NOMO-1 treated with DMSO at 0.1 percent for 48 hours (cell line): ENCODE results near the gene ANO1.

Source experiments
- DNase-seq: peaks from one replicate; lab custom pipeline; 2025; ENCODE audit not compliant: unreplicated experiment; lab: John Stamatoyannopoulos, UW

The ANO1 gene

DNA sequence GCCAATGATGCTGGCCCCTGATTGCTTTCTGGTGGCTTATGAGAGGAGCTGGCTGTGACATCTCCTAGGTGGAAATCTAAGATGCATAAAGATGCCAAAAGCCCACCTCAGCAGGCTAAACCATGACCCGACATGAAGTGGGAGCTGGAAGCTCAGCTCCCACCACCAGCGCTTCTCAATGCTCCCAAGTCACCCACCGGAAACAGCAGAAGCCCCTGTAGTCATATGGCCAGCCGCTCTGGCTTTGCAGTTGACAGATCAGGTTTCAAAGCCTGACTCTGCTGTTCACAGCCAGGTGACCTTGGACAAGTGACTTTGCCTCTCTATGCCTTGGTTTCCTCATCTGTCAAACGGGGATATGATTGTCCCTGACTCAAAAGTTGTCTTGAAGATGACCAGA is 29.1 kb upstream of the ANO1 start:
- DNase-seq: no peak

DNA sequence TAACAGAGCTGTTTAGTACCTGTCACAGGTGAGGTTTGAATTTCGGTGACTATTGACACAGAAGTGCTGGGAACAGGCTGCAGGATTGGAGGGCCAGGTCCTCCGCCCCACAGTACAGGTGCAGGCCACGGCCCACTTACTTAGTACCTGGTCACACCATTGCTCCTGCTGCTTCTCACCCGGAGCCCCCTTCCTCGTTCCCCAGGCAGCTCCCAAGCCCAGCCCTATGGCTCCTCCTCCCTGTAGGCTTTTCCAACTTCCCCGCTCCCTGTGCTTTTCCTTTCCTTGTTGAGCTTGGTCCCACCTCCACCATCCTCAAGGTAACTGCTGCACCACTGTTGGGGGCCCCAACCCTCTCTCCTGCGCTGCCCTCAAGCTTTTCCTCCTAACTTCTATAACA is 27.9 kb upstream of the ANO1 start:
- no peak for DNase-seq

DNA sequence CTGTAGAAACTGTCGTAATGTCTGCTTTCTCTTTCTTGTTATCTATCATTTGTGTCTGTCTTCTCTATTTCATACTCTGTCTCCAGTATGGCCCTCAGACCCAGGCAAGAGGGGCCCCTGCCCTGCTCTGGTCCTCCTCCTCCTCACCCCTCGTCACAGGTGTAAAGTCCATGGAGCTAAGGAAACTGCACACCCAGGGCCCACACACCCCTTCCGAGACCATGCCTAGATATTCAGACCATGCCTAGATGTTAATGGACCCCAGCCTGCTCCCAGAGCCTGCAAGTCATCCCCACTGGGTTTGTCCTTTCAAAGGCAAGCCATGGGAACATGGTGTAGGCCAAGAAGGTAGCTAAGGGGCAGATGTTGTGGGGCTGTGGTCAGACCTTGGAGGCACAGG is 24.1 kb upstream of the ANO1 start:
- no peak for DNase-seq

DNA sequence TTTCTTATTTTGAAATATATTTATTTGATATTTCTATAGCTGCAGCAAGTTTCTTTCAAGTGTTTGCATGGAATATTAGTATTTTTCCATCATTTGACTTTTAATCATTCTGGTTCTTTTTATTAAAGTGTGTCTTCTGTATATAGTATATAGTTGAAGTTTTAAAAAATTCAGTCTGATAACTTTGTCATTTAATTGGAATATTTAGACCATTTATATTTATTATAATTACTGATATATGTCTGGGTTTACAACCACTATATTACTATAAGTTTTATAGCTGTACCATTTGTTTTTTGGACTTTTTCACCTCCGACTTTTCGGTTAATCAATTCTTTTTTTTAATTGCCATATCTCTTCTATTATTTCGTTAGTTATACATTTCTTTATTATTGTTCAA is 22.7 kb upstream of the ANO1 start:
- DNase-seq: no peak

DNA sequence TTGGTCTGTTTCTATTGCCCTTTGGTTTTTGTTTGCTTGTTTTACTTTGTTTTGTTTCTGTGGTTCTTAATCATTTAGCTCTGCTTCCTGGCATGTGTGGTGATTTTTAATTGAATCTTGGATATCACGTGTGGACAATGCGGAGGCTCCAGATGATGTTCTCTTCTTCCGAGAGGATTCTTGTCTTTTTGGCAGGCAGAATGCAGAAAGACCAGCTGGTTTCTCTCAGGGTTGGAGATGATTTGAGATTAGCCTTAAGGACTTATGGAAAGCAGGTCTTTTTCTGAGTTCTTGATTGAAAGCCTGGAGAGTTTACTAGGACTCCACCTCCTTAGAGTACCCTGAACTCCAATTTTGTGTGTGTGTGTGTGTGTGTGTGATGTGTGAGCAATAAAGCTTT is 21.0 kb upstream of the ANO1 start:
- no peak for DNase-seq

DNA sequence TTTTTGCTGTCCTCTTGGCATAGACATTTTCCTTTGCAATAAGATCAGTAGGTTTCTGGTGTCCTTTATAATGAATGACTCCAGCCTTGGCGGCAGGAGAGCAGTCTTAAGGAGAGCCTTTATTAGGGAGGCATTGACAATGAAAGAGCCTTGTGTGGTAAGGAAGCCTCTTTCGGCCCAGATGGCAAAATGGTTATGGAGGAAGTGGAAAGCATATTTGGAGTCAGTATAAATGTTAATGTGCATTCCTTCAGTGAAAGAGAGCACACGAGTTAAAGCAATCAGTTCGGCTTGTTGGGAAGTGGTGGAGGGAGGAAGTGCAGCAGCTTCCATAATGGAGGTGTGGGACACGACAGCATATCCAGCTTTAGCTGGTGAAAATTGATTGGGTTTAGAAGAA is 18.1 kb upstream of the ANO1 start:
- DNase-seq: no peak

DNA sequence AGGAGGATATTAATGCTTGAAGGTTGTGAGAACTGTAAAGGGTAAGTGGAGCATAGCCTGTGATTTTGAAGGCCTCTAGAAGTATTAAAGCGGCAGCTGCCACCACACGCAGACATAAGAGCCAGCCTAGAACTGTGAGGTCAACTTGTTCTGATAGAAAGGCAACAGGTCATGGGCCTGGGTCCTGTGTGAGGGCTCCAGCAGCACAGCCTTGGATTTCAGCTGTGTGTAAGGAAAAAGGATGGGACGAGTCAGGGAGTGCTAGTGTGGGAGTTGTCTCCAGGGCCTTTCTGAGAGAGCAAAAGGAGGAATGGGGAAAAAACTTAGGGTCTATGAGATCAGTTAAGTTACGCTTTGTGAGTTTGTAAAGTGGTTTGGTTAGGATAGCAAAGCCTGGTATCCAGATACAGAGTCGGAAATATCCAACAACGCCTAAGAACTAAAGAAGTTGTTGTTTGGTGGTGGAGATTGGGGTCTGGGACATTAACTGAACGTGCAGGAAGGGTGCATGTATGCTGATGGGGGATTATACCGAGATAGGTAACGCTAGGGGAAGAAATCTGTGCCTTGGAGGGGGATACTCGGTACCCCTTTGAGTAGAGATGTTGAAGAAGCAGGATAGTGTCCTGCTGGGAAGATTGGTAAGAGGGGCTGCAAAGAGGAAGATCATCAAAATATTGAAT is 17.4 kb upstream of the ANO1 start:
- no peak for DNase-seq

DNA sequence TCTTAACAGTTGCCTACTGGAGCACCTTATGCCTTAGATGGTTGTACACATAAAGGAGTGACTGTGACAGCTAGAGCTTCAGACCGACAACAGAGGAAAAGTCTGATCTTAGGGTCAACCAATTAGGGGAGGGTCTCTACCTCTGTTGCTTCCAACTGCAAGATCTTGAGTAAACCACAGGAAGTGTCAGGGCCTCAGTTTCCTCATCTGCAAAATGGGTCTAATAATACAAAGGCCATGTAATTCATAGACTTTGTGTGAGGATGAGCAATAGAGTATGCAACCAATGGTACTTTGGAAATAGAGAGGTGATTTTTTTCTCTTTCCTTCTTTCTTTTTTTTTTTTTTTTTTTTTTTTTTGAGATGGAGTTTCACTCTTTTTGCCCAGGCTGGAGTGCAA is 16.4 kb upstream of the ANO1 start:
- DNase-seq: no peak

DNA sequence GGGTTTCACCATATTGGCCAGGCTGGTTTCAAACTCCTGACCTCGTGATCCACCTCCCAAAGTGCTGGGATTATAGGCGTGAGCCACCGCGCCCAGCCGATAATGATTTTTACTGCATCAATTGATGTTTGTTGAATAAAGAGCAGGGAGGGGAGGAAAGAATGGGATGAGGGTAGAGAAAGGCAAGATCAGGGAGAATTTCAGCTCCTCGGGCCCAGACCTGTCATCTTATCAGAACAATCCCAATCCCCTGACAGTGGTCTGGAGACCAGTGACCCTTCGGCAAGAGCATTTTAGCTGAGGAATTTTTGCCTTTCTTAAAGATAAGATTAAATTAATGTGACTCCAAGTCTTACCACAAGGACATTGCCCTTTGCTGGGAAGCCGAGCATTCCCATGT is 15.0 kb upstream of the ANO1 start:
- no peak for DNase-seq

DNA sequence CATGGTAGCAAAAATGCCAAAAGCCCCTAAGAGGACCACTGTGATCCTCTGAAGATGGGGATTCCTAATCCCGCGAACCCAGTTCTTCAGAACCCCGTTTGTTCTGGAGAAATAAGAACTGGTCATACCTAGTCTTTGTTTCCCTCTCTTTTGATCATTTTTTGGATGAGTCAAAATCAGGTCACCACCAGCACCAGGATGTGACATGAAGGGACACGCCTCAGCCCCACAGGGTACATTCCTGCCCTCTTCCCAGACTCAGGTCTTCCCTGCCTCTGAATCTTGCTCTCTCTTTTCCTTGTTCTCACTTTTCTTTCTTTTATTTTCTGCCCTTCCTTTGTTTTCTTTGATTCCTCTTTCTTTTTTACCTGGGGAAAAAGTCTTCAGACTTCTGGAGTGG is 14.6 kb upstream of the ANO1 start:
- DNase-seq: no peak

DNA sequence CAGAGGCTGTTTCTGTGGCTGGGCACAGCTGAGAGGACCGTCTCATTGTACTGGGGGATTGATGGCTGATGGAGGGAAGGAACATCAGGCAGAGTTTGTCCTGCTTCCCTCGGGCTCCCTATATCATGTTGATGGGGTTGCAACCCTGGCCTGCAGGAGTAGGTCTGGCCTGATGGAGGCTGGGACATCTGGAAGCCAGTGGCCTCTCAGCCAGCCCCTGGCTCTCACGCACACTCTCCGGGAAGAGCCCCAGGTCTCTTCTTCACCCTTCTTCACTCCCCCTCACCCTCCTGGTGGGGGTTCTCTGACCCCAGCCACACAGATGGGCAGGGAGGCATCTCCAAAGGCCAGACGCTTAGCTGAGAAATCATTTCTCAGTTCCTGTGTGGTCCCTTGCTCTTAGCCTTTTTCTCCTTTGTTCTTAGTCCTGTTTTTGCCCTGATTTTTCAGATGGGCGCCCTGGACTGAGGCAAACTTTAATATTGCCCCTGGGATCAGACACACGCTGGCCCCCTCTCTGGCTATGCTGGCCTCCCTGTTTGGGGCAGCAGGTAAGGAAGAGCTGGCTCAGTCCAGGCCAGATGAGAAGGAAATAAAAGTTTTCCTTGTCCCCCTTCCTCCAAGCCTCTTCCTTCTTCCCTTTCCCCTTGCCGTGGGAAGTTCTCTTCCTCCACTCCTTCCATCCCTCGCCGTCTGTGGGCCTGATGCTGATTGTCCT is 13.9 kb upstream of the ANO1 start:
- no peak for DNase-seq

DNA sequence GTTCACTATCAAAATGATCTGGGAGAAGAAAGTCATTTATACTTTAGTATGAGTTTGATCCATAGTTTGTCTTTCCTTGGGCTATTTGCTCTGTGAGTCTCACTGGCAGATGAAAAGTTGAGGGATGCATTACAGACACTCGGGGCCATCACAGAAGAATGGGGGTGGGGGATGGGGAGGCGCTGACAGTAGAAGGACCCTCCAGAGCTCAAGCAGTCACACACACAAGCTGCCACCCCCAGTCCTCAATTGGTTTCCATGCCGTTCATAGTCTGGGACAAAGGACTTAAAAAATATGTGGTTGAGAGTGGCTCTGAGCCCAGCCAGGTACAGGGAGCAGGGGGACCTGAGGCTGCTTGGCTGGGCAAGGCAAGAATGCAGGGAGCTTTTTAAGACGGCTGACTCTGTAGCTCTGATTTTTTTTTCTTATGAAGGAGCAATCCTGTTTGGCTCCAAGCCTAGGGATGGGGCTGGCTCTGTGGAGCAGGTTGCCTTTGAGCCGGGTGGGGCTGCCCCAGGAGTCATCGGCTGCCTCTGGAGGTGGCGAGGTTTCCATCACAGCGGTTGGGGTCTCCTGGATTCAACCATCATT is 13.3 kb upstream of the ANO1 start:
- DNase-seq: no peak

DNA sequence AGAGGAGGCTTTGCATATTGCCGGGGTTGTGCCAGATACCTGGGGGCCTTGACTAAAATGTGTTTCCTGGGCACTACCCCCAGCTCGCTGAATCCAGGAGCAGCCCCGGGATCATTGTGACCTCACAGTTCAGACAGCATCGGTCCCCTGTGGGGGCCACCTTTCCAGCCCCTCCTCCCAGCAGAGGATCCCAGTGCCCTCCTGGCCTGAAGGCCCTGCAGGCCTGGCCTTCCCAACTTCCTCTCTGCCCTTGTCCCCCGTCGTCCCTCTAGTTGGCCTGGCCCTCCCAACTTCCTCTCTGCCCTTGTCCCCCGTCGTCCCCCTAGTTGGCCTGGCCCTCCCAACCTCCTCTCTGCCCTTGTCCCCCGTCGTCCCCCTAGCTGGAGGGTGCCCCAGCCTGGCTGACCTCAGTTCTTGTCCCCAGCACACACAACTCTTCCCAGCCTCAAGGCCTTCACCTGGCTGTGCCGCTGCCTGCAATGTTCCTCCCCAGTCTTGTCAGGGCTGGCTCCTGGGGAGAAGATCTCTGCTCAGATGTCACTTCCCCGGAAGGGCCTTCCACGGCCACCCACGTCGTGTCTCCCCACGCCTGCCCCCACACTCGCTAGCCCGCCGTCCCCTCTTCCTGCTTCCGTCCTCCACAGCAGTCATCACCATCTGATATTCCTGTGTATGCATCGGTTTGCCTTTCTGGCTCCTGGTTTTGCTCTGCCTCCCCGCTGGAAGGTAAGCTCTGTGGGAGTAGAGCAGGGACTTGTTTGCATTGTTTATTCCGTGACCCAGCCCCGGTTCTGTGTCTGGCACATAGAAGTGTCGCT is 12.6 kb upstream of the ANO1 start:
- DNase-seq: no peak

DNA sequence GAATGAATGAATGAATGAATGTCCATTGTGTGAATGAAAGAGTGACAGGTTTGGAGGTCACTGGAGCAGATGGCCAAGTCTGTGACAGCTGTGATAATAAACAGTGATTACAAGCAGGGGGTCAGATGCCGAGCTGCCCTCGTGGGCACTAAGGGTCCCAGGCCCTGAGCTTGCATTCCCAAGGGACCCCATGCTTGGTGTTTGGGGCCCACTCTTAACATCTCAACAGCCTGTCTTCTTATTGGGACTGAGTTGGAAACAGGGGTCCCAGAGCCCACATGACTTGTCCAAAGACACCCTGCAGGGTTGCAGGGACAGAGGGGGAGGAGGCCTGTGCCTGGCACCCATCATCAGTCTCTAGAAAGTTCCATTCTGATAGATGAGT is 12.0 kb upstream of the ANO1 start:
- DNase-seq: no peak

DNA sequence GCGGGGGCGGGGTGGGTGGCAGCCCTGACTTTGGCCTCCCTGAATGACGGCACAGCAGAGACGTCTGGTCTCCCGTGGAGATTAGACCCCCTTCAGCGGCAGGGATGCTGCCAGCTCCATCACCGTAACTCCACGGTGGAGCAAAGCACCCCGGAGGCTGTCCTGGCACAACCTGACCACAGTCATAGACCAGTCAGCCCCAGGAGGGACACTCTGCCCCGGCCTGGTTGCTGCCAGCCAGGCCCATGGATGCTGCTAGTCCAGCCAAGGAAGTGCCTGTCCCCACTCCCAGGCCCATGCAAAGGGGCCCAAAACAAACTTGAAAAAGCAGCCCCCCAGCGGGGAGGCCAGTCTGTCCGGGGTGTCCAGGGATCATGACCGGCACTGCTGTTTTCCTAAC is 11.5 kb upstream of the ANO1 start:
- DNase-seq: no peak

DNA sequence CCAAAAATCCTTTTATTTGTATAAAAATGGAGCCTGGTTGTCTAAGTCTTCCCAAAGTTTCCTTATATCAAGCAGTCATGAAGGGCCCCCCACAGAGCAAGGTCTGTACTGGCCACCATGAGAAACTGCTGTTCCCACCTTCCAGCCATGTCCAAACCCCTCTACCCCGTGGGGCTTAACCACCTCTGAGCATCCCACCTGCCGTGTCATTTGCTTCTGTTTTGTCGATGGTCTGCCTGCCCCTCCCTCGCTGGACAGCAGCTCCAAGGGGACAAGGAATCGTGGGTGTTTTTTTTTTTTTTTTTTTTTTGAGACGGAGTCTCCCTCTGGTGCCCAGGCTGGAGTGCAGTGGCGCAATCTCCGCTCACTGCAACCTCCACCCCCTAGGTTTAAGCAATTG is 11.1 kb upstream of the ANO1 start:
- DNase-seq: no peak

DNA sequence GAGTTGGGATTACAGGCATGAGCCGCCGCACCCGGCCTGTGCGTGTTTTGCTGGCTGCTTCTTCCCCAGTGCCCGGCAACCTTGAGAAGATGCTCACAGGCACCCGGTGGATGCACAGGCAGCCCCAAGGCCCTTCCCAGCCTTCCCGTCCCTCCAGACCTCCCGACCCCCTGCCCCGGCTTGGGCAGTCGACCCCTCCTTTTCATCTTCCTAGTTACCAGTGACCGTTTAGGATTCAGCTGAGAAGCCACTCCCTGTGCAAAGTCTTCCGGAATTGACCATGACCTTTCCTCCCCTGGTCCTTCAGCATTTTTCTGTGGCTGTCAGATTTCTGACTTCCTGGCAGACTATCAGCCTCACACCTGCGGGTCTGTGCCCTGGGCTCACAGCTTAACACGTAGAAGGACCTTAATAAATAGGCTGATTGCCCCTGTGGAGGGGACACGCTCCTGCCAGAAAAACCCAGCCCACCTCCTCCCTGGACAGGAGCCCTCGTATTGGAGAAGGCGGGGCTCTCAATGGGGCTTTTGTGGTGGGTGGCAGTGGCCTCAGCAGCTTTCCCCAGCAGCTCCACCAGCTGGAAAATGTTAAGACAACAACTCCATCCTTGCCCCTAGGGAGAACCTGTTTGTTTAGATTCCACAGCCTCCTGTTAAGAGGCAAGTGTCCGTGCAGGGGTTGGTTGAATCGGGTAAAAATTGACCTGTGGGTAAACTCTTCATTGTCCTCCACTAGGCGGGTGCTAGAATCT is 10.4 kb upstream of the ANO1 start:
- no peak for DNase-seq

DNA sequence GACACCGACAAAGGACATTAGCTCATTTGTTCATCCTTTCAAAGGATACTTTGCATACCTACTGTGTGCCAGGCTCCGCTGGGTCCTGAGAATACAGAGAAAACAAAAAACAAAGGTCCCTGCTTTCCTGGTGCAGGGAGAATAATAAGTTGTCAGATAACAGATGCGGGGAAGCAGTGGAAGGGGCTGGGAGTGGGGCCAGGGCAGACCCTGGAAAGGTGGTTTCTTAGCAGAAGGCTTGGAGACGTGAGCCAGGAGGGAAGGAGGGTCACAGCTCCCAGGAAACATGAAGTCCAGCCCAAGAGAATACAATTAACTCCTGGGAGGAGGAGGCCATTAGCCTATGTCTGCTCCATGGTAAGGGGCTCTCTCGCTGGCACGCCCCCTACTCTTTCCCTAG is 9.8 kb upstream of the ANO1 start:
- DNase-seq: no peak

DNA sequence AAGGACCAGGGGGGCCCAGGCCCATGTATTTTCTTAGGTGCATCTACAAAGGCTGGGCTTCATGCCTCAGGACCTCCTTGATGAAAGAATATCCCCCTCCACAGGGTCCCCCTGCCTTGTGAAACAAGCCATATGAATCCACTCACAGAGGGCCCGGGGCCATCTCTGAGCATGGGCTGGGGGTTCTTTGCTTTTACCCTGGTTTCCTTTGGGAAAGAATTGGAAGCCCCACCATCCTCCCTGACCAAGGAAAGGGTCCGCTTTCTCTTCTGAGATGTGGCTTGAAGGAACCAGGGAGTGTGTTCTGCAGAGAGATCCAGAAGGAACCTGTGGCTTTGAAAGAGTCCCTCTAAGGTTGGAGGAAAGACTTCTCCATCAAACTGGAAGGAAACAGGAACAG is 9.2 kb upstream of the ANO1 start:
- no peak for DNase-seq

DNA sequence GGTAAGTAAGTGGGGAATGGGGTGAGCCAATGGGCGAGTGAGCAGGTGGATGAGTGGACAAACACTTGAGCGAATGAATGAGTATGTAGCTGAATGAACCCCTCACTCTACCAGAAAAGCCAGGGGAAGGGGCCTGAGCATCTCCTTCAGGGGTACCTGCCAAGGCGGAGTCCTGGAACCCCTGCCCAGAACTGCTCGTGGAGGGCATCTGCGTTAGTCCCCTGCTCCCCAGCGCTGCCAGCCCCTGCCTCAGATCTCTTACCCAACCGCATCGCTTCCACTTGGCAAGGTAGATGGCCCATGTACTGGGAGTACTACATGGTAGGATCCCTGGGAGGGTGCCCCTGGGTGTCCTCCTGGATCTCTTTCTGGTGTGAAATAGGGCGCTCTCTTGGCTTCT is 7.4 kb upstream of the ANO1 start:
- no peak for DNase-seq

DNA sequence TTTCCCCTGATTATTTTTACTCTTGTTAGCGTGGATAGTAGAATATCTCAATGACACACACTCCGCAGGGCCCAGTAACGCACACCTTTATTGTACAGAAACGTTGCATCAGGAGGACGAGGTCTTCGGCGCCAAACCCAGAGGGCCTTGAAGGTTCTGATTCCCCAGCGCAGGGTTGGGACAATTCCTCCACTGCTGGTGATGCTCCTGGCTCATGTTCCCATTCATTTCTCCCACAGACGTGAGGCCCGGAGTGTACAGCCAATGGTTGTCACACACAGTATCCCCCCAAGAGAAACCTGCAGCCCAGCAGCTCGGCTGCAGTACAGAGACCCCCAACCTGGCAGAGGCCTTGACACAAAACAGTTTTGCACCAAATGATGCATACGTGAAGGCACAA is 6.1 kb upstream of the ANO1 start:
- DNase-seq: no peak
